Fibroblast of lung (primary cell): ENCODE results near the gene KCNIP1. TPM values are rescaled to one million over a fixed set of nuclear protein-coding genes. Genes with fewer than 3 reads are reported as not detected.
"Not testable (repeated sequence)": the region's sequence is repeated elsewhere in the genome, so short reads cannot be mapped to it uniquely, and the experiment has no call there.

Experiments used
- DNase-seq, 2 donors: peaks; one replicate each; pipeline versions ENCODE4 v3.0.0 to v3.0.0-alpha.2; 2010; ENCODE audit warnings: low read depth in 2 of 2
- H2AFZ ChIP-seq: 2 replicates; pipeline ENCODE4 v1.5.1; 2012; ENCODE audit warnings: low read length, control low read depth, inconsistent platforms
- H3K27ac ChIP-seq: 2 replicates; pipeline ENCODE4 v1.5.1; 2011; ENCODE audit warnings: low read length, control low read depth; ENCODE audit not compliant: insufficient read depth
- H3K27me3 ChIP-seq: 2 replicates; pipeline ENCODE4 v1.5.1; 2011; ENCODE audit warnings: mild to moderate bottlenecking, low read length; ENCODE audit not compliant: control insufficient read depth, insufficient read depth
- H3K36me3 ChIP-seq: 2 replicates; pipeline ENCODE4 v1.5.1; 2011; ENCODE audit warnings: low read length; ENCODE audit not compliant: control insufficient read depth, insufficient read depth
- H3K4me1 ChIP-seq: 2 replicates; pipeline ENCODE4 v1.5.1; 2011; ENCODE audit warnings: low read length; ENCODE audit not compliant: control insufficient read depth, insufficient read depth; ENCODE audit errors: extremely low read depth
- H3K4me2 ChIP-seq: 2 replicates; pipeline ENCODE4 v1.5.1; 2011; ENCODE audit warnings: low read length, control low read depth; ENCODE audit not compliant: insufficient read depth; ENCODE audit errors: extremely low read depth
- H3K4me3 ChIP-seq, 4 experiments: fragments of 200-600 bp in 1 of 4; sonication (generic) in 1 of 4; replicated peaks in 1 of 4; 2 replicates each; pipeline ENCODE4 v1.5.1; 2011 to 2016; ENCODE audit warnings: low read length in 4 of 4, low read depth in 3 of 4, mild to moderate bottlenecking in 3 of 4, control low read depth in 2 of 4, inconsistent platforms in 1 of 4, mixed read lengths in 1 of 4; ENCODE audit not compliant: insufficient read depth in 1 of 4; ENCODE audit errors: control extremely low read depth in 1 of 4
- H3K79me2 ChIP-seq: 2 replicates; pipeline ENCODE4 v1.5.1; 2012; ENCODE audit warnings: mild to moderate bottlenecking, low read length, inconsistent platforms; ENCODE audit not compliant: control insufficient read depth, insufficient read depth
- H3K9ac ChIP-seq: 2 replicates; pipeline ENCODE4 v1.5.1; 2011; ENCODE audit warnings: mild to moderate bottlenecking, low read length, control low read depth; ENCODE audit not compliant: insufficient read depth
- H3K9me3 ChIP-seq: 2 replicates; pipeline ENCODE4 v1.5.1; 2012; ENCODE audit warnings: low read depth, low read length; ENCODE audit not compliant: control insufficient read depth, insufficient read depth
- H4K20me1 ChIP-seq: 2 replicates; pipeline ENCODE4 v1.5.1; 2011; ENCODE audit warnings: low read length; ENCODE audit not compliant: control insufficient read depth, insufficient read depth; ENCODE audit errors: extremely low read depth
- EZH2 ChIP-seq: IDR thresholded peaks from 2 replicates; pipeline ENCODE4 v1.5.1; 2012; ENCODE audit warnings: low read length, control low read depth, mild to moderate bottlenecking; ENCODE audit errors: missing control alignments
- polyA plus RNA-seq, 2 donors: library from polyadenylated mRNA; depleted of rRNA in 1 of 2; stranded (reverse) in 1 of 2; unstranded in 1 of 2; fragments of >200 nt; gene quantifications; 2 replicates each; pipeline ENCODE4 v1.2.1, GENCODE V29; 2011 to 2012; ENCODE audit warnings: missing spikeins in 1 of 2
- total RNA-seq: library from RNA; depleted of rRNA; stranded (reverse); fragments of >200 nt; gene quantifications from 2 replicates; pipeline ENCODE4 v1.2.1, GENCODE V29; 2014
- TF ChIP-seq, protein P1 (sequence below), 2 donors: IDR thresholded peaks in 1 of 2; conservative IDR thresholded peaks in 1 of 2; 1 replicate in 1 of 2; 2 replicates in 1 of 2; pipeline ENCODE4 v1.5.1; 2011 to 2012; ENCODE audit warnings: low read length in 2 of 2, control low read depth in 1 of 2, inconsistent platforms in 1 of 2, low read depth in 1 of 2, mild to moderate bottlenecking in 1 of 2

KCNIP1 gene
- total and polyA plus RNA-seq, 2 donors (not counting 1 experiment from before 2014, with no cell fraction given) = not detected

GRCh38 chr5:170545811-170546210, 42.0 kb downstream of the KCNIP1 start:
- H3K79me2 ChIP-seq = no peaks in the 10 kb centered on the region
- no peaks in the 10 kb centered on the region for H3K36me3 ChIP-seq
- no peaks in the 10 kb centered on the region for H4K20me1 ChIP-seq
- no peaks in the 10 kb centered on the region for H3K9me3 ChIP-seq
- H3K4me3 ChIP-seq = no peak overlapping the region
- TF ChIP-seq, protein P1, sequence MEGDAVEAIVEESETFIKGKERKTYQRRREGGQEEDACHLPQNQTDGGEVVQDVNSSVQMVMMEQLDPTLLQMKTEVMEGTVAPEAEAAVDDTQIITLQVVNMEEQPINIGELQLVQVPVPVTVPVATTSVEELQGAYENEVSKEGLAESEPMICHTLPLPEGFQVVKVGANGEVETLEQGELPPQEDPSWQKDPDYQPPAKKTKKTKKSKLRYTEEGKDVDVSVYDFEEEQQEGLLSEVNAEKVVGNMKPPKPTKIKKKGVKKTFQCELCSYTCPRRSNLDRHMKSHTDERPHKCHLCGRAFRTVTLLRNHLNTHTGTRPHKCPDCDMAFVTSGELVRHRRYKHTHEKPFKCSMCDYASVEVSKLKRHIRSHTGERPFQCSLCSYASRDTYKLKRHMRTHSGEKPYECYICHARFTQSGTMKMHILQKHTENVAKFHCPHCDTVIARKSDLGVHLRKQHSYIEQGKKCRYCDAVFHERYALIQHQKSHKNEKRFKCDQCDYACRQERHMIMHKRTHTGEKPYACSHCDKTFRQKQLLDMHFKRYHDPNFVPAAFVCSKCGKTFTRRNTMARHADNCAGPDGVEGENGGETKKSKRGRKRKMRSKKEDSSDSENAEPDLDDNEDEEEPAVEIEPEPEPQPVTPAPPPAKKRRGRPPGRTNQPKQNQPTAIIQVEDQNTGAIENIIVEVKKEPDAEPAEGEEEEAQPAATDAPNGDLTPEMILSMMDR (conservative IDR thresholded peaks at IDR 0.05 in 1 of 2, IDR thresholded peaks at IDR 0.05 in 1 of 2; ENCODE audit: low read depth in 1 of 2, low read length in 2 of 2) = no peak
- no peak for TF ChIP-seq EZH2
- H3K4me2 ChIP-seq = no peak overlapping the region
- no peaks in the 10 kb centered on the region for H3K27me3 ChIP-seq
- no peak for DNase-seq
- H2AFZ ChIP-seq = no peak overlapping the region
- H3K27ac ChIP-seq = no peak overlapping the region
- H3K4me1 ChIP-seq = no peaks in the 10 kb centered on the region
- H3K9ac ChIP-seq = no peak overlapping the region

DNA sequence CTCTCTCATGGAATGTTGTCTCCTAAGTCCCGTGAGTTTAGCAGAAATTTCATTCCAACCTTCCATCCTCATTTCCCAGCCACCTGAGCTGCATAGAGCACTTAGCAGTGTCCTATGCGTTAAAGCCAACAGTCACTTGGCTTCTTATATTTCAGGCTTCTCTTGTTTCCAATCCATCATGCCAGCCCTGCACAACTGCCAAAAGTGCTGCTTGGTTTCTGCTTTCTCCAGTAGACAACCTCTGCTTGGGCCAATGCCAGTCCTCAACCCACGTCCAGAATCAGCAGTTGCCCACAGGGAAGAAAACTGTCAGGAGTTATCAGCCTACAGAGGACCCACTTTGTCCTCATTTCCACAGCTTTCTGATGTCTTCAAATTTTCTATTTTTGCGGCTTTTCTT, 42.5 kb downstream of the KCNIP1 start:
- no peaks in the 10 kb centered on the region for H3K9me3 ChIP-seq
- no peaks in the 10 kb centered on the region for H3K4me1 ChIP-seq

DNA sequence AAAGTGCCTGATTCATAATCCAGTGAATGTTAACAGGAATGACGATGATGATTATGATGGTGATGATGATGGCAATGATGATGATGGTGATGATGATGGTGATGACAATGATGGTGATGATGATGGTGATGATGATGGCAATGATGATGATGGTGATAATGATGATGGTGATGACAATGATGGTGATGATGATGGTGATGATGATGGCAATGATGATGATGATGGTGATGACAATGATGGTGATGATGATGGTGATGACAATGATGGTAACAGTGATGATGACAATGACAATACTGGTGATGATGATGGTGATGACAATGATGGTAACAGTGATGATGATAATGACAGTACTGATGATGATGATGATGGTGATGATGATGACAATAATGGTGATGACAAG, 46.6 kb downstream of the KCNIP1 start:
- DNase-seq = not testable (repeated sequence)

More for the DNA sequence above, 42.5 kb downstream of the KCNIP1 start:
- Histone ChIP-seq H3K79me2 (no peaks in the 10 kb centered on the region), H3K36me3 (no peaks in the 10 kb centered on the region), H3K27me3 (no peaks in the 10 kb centered on the region), H3K27ac (no peak overlapping the region), H3K4me2 (no peak overlapping the region), H3K9ac (no peak overlapping the region), H2AFZ (no peak overlapping the region), H4K20me1 (no peaks in the 10 kb centered on the region), H3K4me3 (no peak overlapping the region)
- no peak for DNase-seq
- TF ChIP-seq, protein P1 (conservative IDR thresholded peaks at IDR 0.05 in 1 of 2, IDR thresholded peaks at IDR 0.05 in 1 of 2; ENCODE audit: low read depth in 1 of 2, low read length in 2 of 2) = no peak
- TF ChIP-seq EZH2 = no peak

More for the DNA sequence above, 46.6 kb downstream of the KCNIP1 start:
- H3K9ac ChIP-seq, H2AFZ ChIP-seq, H3K4me3 ChIP-seq, H3K36me3 ChIP-seq, H3K27ac ChIP-seq, H4K20me1 ChIP-seq, H3K4me2 ChIP-seq, H3K27me3 ChIP-seq, H3K79me2 ChIP-seq, H3K9me3 ChIP-seq, H3K4me1 ChIP-seq: not testable (repeated sequence)
